Measurements from ENCODE around the gene TNNC2. TPM values are rescaled to one million over a fixed set of nuclear protein-coding genes. Genes with fewer than 3 reads are reported as not detected.

Gene TNNC2
- total RNA-seq, 1 experiment from 2014 or later: not detected

GRCh38 chr20:45833883-45834796 lies 7.0 kb upstream of the TNNC2 start:
- no peaks in the 10 kb centered on the region for H3K9me3 ChIP-seq
- Mint-ChIP-seq H3K4me3 (ENCODE audit: unreplicated experiment) (peak overlapping the region; percentile 71), H3K36me3 (ENCODE audit: insufficient read depth, unreplicated experiment) (no peaks in the 10 kb centered on the region), H3K27me3 (ENCODE audit: insufficient read depth, unreplicated experiment) (no peaks in the 10 kb centered on the region), H3K27ac (ENCODE audit: unreplicated experiment) (peak overlapping the region; percentile 53), H3K4me1 (ENCODE audit: low read depth, unreplicated experiment) (peaks cover 15% of the 10 kb centered on the region), H3K9me3 (ENCODE audit: unreplicated experiment) (no peaks in the 10 kb centered on the region)
- intact Hi-C loops (cut with micrococcal nuclease; ENCODE audit: unreplicated experiment): loop anchor here (1.0 kb wide), 2 partner anchors 22 to 23 kb away; partner anchors contain the start of genes ACOT8, UBE2C and ZSWIM3
- BruUV-seq (replicated peaks): no TSS peak
- ChIA-PET POLR2A (interaction anchor here (0.6 to 2.0 kb wide), 6 partner anchors 20 to 101 kb away, joined by 3 to 12 read pairs (median 6); partner anchors contain the start of genes ACOT8, PCIF1, ZSWIM1 and ZSWIM3), CTCF (no interaction called here)
- H3K4me1 ChIP-seq: peaks cover 13% of the 10 kb centered on the region
- no peak for TF ChIP-seq CTCF (IDR thresholded peaks at IDR 0.05; ENCODE audit: insufficient read depth in 1 of 2, low read depth in 1 of 2, low read length in 1 of 2, severe bottlenecking in 1 of 2, unreplicated experiment in 1 of 2)
- DNase-seq: peak; percentile 77 to 83
- H3K27me3 ChIP-seq (replicated peaks; ENCODE audit: control insufficient read depth, insufficient read depth, low read length): no peaks in the 10 kb centered on the region
- H3K36me3 ChIP-seq (ENCODE audit: control insufficient read depth, insufficient read depth, low read length): no peaks in the 10 kb centered on the region
- peak overlapping the region; percentile 86 for H3K4me3 ChIP-seq (ENCODE audit: low read depth, low read length)

- intact Hi-C loops (cut with micrococcal nuclease; ENCODE audit: unreplicated experiment): loop anchor here (1.0 kb wide), 2 partner anchors 21 to 24 kb away; partner anchors contain the start of genes ACOT8, UBE2C and ZSWIM3
- peaks cover 13% of the 10 kb centered on the region for H3K4me1 ChIP-seq
- DNase-seq: peak; percentile 94 to 95
These were observed 6.1 kb upstream of the TNNC2 start, which contains the start of gene SNX21 for GRCh38 chr20:45833030-45833882. Gene SNX21, plus strand, starts transcription at chr20:45833799. Its CDS starts 121 bp downstream, at chr20:45833920.

More at GRCh38 chr20:45833030-45833882, 6.1 kb upstream of the TNNC2 start, which contains the start of gene SNX21:
- Mint-ChIP-seq H3K27ac (ENCODE audit: unreplicated experiment) (peak within 1 kb of the TSS; percentile 53), H3K9me3 (ENCODE audit: unreplicated experiment) (no peaks in the 10 kb centered on the region), H3K27me3 (ENCODE audit: insufficient read depth, unreplicated experiment) (no peaks in the 10 kb centered on the region), H3K4me3 (ENCODE audit: unreplicated experiment) (peak within 1 kb of the TSS; percentile 71), H3K4me1 (ENCODE audit: low read depth, unreplicated experiment) (peaks cover 15% of the 10 kb centered on the region), H3K36me3 (ENCODE audit: insufficient read depth, unreplicated experiment) (no peaks in the 10 kb centered on the region)
- ChIA-PET POLR2A (interaction anchor here (0.6 to 2.0 kb wide), 6 partner anchors 20 to 102 kb away, joined by 3 to 12 read pairs (median 6); partner anchors contain the start of genes ACOT8, PCIF1, ZSWIM1 and ZSWIM3), CTCF (no interaction called here)
- no peaks in the 10 kb centered on the region for H3K27me3 ChIP-seq (replicated peaks; ENCODE audit: control insufficient read depth, insufficient read depth, low read length)
- no peaks in the 10 kb centered on the region for H3K36me3 ChIP-seq (ENCODE audit: control insufficient read depth, insufficient read depth, low read length)
- TF ChIP-seq CTCF (IDR thresholded peaks at IDR 0.05; ENCODE audit: insufficient read depth in 1 of 2, low read depth in 1 of 2, low read length in 1 of 2, severe bottlenecking in 1 of 2, unreplicated experiment in 1 of 2): no peak
- no peaks in the 10 kb centered on the region for H3K9me3 ChIP-seq
- H3K4me3 ChIP-seq (ENCODE audit: low read depth, low read length): peak within 1 kb of the TSS; percentile 86
- BruUV-seq (replicated peaks): TSS peak; percentile 37

Data from Caco-2 (cell line).